Mammary microvascular endothelial cell (primary cell): ENCODE measurements around the gene CASP5. TPM values are rescaled to one million over a fixed set of nuclear protein-coding genes. Genes with fewer than 3 reads are reported as not detected.

ENCODE experiments used
- total RNA-seq: library from RNA; depleted of rRNA; stranded (reverse); fragments of >200 nt; gene quantifications from 2 replicates; pipeline ENCODE4 v1.2.3, GENCODE V29; 2015

Gene CASP5
- not detected in 2 replicates for total RNA-seq

DNA sequence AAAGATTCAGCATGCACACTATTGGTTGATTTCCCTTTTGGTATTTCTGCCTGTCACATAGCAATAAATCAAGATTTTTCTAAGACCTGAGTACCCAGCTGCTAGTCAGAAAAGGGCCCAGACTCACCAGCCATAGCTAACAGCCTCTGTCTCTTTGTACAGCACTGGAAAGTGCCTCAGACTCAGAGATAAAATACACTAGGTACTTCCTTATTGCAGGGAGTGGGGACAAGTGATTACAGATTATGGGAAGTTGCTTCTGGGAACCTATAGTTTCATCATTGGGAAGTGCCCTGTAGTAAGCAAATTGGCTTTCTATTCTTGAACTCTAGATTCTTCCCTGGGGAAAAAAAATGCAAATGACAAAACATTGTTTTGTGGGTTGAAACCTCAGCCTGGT is at the start of gene CASP5:
TSS of gene CASP5 (minus strand) at position 166 of the 400 bp plus-strand sequence. CDS start at position 134, 32 bp downstream.

DNA sequence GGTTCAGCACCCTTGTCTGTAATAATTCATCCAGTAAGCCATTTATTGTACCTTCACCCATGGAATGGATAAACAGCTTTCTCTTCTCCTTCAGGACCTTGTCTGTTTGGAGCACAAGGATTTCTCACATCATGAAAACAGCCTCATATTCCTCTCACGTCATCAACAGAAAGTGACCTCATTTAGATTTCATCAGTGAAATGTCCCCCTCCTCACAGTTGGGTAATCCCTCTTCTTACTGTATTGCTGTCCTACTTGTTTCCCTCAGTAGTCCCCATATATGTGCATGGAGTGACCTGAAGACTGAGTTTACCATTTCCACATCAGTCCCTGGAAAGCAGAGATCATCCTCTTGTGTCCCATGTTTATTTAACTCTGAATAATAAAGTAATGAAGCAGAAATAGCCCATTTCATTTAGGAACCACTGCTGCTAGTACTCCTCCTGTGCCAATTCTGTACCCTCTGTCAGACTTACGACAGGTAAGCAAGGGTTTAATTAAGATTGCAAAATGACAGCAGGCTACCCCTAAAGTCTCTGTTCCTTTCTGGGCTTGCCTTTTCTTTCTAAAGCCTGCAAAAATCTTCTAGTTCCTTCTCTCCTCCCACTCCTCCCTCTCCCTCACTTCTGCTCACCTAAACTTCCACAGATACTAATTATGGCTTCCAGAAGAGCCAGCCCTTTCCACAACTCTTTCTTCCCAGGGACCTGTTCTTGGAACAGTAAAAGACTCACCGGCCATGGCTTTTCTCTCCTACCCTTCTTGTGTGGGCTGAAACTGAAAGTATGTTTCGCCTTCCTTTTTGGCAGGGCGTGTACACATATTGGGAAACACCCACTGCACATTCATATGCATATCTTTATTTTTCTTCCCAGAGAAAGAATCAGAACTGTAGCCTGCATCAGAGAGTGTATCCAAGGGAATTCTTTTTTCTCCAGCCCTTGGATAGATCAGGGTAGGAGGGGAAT is 21.9 kb upstream of the CASP5 start, which contains the start of gene CARD16:
TSS of gene CARD16 (minus strand) at position 779 of the 968 bp plus-strand sequence. CDS start at position 741, 38 bp downstream.

DNA sequence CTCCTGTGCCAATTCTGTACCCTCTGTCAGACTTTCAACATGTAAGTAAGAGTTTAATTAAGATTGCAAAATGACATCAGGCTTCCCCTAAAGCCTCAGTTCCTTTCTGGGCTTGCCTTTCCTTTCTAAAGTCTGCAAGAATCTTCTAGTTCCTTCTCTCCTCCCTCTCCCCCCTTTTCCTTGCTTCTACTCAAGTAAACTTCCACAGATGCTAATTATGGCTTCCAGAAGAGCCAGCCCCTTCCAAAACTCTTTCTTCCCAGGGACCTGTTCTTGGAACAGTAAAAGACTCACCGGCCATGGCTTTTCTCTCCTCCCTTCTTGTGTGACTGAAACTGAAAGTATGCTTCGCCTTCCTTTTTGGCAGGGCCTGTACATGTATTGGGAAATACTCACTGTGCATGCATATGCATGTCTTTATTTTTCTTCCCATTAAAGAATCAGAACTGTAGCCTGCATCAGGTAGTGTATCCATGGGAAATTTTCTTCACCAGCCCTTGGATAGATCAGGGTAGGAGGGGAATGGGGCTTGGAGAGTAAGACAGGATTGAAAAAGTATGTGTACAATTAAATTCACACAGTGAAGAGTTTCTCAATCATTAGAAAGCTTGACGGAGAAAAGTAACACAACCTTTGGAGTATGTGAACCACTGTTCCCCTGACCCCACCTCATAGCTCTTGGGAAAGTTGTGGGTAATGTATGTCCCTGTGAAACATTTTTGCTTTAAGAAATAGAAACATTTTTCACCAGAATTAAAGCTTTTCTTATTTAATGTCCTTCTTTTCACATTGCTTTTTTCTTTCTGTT is 12.0 kb upstream of the CASP5 start, which contains the start of gene CASP1:
TSS of gene CASP1 (minus strand) at position 332 of the 808 bp plus-strand sequence. CDS start at position 301, 31 bp downstream.

DNA sequence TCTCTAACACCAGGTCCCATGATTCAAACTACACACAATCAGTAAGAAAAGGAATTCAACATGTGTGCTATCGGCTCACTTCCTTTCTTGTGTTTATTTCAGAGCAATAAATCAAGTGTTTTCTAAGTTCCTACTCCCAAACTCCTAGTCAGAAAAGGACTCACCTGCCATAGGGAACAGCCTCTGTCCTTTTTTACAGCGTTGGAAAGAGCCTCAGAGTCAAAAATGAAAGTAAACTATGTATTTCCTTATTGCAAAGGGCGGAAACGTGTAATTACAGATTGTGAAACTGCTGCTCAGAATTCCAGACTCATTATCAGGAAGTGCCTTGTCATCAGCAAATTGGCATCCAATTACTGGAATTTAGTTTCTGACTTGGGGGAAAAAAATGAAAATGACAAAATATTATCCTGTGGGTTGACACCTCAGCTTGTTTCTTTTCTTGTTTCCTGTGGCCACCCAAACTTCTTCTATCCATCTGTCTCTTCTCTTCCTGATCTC is 54.6 kb downstream of the CASP5 start, which contains the start of gene CASP4:
TSS of gene CASP4 (minus strand) at position 220 of the 501 bp plus-strand sequence. CDS start at position 171, 49 bp downstream.

Other genes with a start within 250 kb of the CASP5 start
- 0.53 and 0.64 TPM in 2 replicates for gene CASP12, start 124.7 kb downstream of the CASP5 start, total RNA-seq
- 205 and 223 TPM in 2 replicates for gene CASP4, start 54.6 kb downstream of the CASP5 start, total RNA-seq
- gene CASP1, start 12.0 kb upstream of the CASP5 start, total RNA-seq = 29.9 and 36.4 TPM in 2 replicates
- gene CARD16, start 22.2 kb upstream of the CASP5 start, total RNA-seq = 171 and 181 TPM in 2 replicates
- not detected in 2 replicates for gene CARD18, start 116.6 kb upstream of the CASP5 start, total RNA-seq